A549 treated with AZD2906 at 1 μM for 4 hours (cell line): ENCODE data around the gene USP1. TPM values are rescaled to one million over a fixed set of nuclear protein-coding genes. Genes with fewer than 3 reads are reported as not detected.

ENCODE experiments used
- total RNA-seq: library from RNA; stranded (reverse); fragments of 200-300 nt; extraction: Qiagen RNA extraction; gene quantifications from 5 replicates; pipeline ENCODE4 v1.2.3, GENCODE V29; 2022

USP1 gene, protein sequence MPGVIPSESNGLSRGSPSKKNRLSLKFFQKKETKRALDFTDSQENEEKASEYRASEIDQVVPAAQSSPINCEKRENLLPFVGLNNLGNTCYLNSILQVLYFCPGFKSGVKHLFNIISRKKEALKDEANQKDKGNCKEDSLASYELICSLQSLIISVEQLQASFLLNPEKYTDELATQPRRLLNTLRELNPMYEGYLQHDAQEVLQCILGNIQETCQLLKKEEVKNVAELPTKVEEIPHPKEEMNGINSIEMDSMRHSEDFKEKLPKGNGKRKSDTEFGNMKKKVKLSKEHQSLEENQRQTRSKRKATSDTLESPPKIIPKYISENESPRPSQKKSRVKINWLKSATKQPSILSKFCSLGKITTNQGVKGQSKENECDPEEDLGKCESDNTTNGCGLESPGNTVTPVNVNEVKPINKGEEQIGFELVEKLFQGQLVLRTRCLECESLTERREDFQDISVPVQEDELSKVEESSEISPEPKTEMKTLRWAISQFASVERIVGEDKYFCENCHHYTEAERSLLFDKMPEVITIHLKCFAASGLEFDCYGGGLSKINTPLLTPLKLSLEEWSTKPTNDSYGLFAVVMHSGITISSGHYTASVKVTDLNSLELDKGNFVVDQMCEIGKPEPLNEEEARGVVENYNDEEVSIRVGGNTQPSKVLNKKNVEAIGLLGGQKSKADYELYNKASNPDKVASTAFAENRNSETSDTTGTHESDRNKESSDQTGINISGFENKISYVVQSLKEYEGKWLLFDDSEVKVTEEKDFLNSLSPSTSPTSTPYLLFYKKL
- 18.7 to 28.0 TPM (median 21.2 TPM) in 5 replicates for total RNA-seq

DNA sequence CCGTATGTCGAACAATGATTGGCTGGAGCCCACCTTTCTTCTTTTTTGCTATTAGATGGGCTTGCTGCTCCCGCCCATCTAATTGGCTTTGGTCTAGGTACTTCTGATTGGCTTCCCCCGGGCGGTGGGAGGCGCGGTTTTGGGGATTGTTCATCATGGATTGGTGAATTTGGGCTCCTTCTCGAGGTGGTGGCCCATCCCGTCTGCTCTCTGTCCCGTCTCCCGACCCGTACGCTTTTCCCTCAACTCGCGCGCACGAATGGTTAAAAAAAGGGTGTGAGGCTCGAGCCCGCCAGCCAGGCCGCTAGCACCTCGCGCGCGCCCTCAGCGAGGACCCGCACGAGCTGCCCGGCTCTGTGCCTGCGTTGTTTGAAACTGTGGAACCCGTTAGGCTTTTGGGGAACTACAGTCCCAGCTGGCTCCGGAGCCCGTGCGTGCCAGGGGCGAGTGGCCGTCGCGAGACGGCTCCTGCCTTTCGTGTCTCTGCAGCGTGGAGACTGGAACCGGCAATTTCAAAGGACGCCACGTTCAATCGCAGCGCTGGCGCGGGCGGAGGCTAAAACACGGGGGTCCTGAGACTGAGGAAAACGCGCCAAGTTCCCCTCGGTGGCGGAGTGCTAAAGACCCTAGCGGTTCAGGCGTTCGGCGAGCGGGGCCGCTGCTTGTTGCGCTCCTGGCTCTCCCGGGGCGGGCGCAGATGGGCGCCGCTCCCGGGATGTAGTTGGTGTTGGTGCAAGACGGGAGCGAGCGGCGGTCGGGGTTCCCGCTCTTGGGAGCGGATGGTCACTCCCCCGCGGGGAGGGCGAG, at the start of gene USP1:
TSS of gene USP1 (plus strand) at position 584 of the 807 bp plus-strand sequence. CDS start 2,819 bp downstream, outside the sequence.

Other genes starting within 250 kb of the USP1 start
- gene L1TD1, start 242.2 kb upstream of the USP1 start, total RNA-seq, result not detected in 5 replicates
- 0.26 to 0.35 TPM (median 0.32 TPM) in 5 replicates for gene KANK4, start 117.6 kb upstream of the USP1 start, total RNA-seq
- gene ANGPTL3, start 160.5 kb downstream of the USP1 start, total RNA-seq, result not detected in 5 replicates